GM12878 (cell line): ENCODE measurements around the gene CACHD1. TPM values are rescaled to one million over a fixed set of nuclear protein-coding genes. Genes with fewer than 3 reads are reported as not detected.

ENCODE experiments used
- ATAC-seq: fragments of 200-7000 bp; cut with Tn5 transposase; 3 replicates; pipeline ENCODE4 v1.9.1; 2020; ENCODE audit warnings: mild to moderate bottlenecking, moderate library complexity
- BruUV-seq: library from RNA; stranded (reverse); fragments of 400-500 nt; replicated peaks from 2 replicates; lab custom pipeline; 2021; lab: Mats Ljungman, UMichigan
- CTCF ChIA-PET: fragments of 300-600 bp; sonication (Branson Sonifier 250); formaldehyde crosslinking; extraction: SDS; loops from one replicate; lab custom pipeline; 2021; ENCODE audit warnings: inconsistent platforms; lab: Yijun Ruan, JAX
- POLR2A ChIA-PET: fragments of 350-600 bp; formaldehyde crosslinking; extraction: SDS; loops from one replicate; lab custom pipeline; 2021; ENCODE audit warnings: inconsistent platforms; lab: Charles Lee
- RAD21 ChIA-PET: fragments of 300-600 bp; sonication (Branson Sonifier 250); formaldehyde crosslinking; loops from one replicate; lab custom pipeline; 2023; ENCODE audit warnings: antibody characterized with exemption; ENCODE audit not compliant: unreplicated experiment; lab: Charles Lee
- SMC1A ChIA-PET: fragments of 300-600 bp; sonication (Branson Sonifier 250); formaldehyde crosslinking; loops from one replicate; lab custom pipeline; 2023; ENCODE audit not compliant: unreplicated experiment, uncharacterized antibody; lab: Charles Lee
- DNase-seq: peaks from one replicate; pipeline ENCODE4 v3.0.0-alpha.2; 2011; ENCODE audit warnings: low read depth, low spot score
- FAIRE-seq: peaks from 3 replicates; lab custom pipeline; 2011; peaks lifted over from hg19 to GRCh38; lab: Jason Lieb, UNC
- H2AFZ ChIP-seq: 2 replicates; pipeline ENCODE4 v1.6.0; 2011; ENCODE audit warnings: low read depth, low read length, control low read depth; ENCODE audit not compliant: control insufficient read depth
- H3K27ac ChIP-seq: 2 replicates; pipeline ENCODE4 v1.5.1; 2011; ENCODE audit warnings: control low read depth; ENCODE audit not compliant: control insufficient read depth, insufficient read depth
- H3K27me3 ChIP-seq, 2 experiments: replicated peaks in 1 of 2; 2 replicates each; pipeline versions ENCODE4 v1.6.0 to v1.6.1; 2011; ENCODE audit warnings: low read length in 1 of 2; ENCODE audit not compliant: control insufficient read depth in 2 of 2, insufficient read depth in 2 of 2
- H3K36me3 ChIP-seq, 2 experiments: 2 replicates each; pipeline ENCODE4 v1.5.1; 2011; ENCODE audit warnings: low read length in 1 of 2; ENCODE audit not compliant: control insufficient read depth in 2 of 2, insufficient read depth in 2 of 2
- H3K4me1 ChIP-seq: 2 replicates; pipeline ENCODE4 v1.6.1; 2011; ENCODE audit warnings: mild to moderate bottlenecking, low read length, moderate library complexity, mixed read lengths; ENCODE audit not compliant: control insufficient read depth, insufficient read depth
- H3K4me2 ChIP-seq: 2 replicates; pipeline ENCODE4 v1.6.0; 2011; ENCODE audit warnings: control low read depth; ENCODE audit not compliant: control insufficient read depth, insufficient read depth
- H3K4me3 ChIP-seq: fragments of 200-600 bp; sonication (generic); 2 replicates; pipeline ENCODE4 v1.5.1; 2016
- H3K79me2 ChIP-seq: 2 replicates; pipeline ENCODE4 v1.6.0; 2011; ENCODE audit warnings: low read length; ENCODE audit not compliant: control insufficient read depth, insufficient read depth
- H3K9ac ChIP-seq: 2 replicates; pipeline ENCODE4 v1.8.0; 2011; ENCODE audit warnings: low read length, control low read depth, mixed read lengths; ENCODE audit not compliant: control insufficient read depth, insufficient read depth
- H3K9me3 ChIP-seq: replicated peaks from 3 replicates; pipeline ENCODE4 v1.5.1; 2011; ENCODE audit warnings: mild to moderate bottlenecking, low read length; ENCODE audit not compliant: control insufficient read depth, insufficient read depth
- H4K20me1 ChIP-seq: 2 replicates; pipeline ENCODE4 v1.6.0; 2011; ENCODE audit not compliant: control insufficient read depth, insufficient read depth
- BMI1 ChIP-seq: fragments of 450-650 bp; IDR thresholded peaks from 2 replicates; pipeline ENCODE4 v1.6.1; 2016; ENCODE audit warnings: mild to moderate bottlenecking, moderate library complexity, borderline replicate concordance
- BRCA1 ChIP-seq: IDR thresholded peaks from 2 replicates; pipeline ENCODE4 v1.6.1; 2011; ENCODE audit warnings: low read depth, low read length, improper control_type of control experiment
- EED ChIP-seq: sonication (generic); IDR thresholded peaks from 2 replicates; pipeline ENCODE4 v1.6.1; 2016; ENCODE audit warnings: antibody characterized with exemption, low read depth
- ESRRA ChIP-seq: IDR thresholded peaks from 2 replicates; pipeline ENCODE4 v1.6.1; 2012; ENCODE audit warnings: mild to moderate bottlenecking, low read length, improper control_type of control experiment
- ETV6 ChIP-seq, 2 experiments: fragments of 450-650 bp in 1 of 2; IDR thresholded peaks in 1 of 2; conservative IDR thresholded peaks in 1 of 2; 2 replicates each; pipeline ENCODE4 v1.6.1; 2014; ENCODE audit warnings: antibody characterized with exemption in 1 of 2, borderline replicate concordance in 1 of 2, low read depth in 1 of 2, mild to moderate bottlenecking in 1 of 2, moderate library complexity in 1 of 2
- FOXK2 ChIP-seq: fragments of 450-650 bp; IDR thresholded peaks from 2 replicates; pipeline ENCODE4 v1.6.1; 2017; ENCODE audit warnings: mild to moderate bottlenecking, moderate library complexity
- GABPA ChIP-seq: IDR thresholded peaks from 2 replicates; pipeline ENCODE4 v1.6.1; 2014; ENCODE audit warnings: antibody characterized with exemption, low read depth, mild to moderate bottlenecking, inconsistent platforms
- HSF1 ChIP-seq: fragments of 150-350 bp; IDR thresholded peaks from 2 replicates; pipeline ENCODE4 v1.6.1; 2014; ENCODE audit warnings: mild to moderate bottlenecking, low read depth, low read length
- JUNB ChIP-seq: IDR thresholded peaks from 2 replicates; pipeline ENCODE4 v1.6.1; 2016; ENCODE audit warnings: antibody characterized with exemption, mild to moderate bottlenecking
- NR2C2 ChIP-seq: IDR thresholded peaks from 2 replicates; pipeline ENCODE4 v1.6.1; 2011; ENCODE audit warnings: borderline replicate concordance, low read depth; ENCODE audit not compliant: control insufficient read depth, insufficient read length
- NR2F1 ChIP-seq: fragments of 450-650 bp; conservative IDR thresholded peaks from 2 replicates; pipeline ENCODE4 v1.6.1; 2017; ENCODE audit warnings: mild to moderate bottlenecking
- PKNOX1 ChIP-seq: fragments of 450-650 bp; IDR thresholded peaks from 2 replicates; pipeline ENCODE4 v1.6.1; 2016; ENCODE audit warnings: mild to moderate bottlenecking
- PML ChIP-seq: IDR thresholded peaks from 2 replicates; pipeline ENCODE4 v1.6.1; 2012; ENCODE audit warnings: low read length, inconsistent platforms
- TAF1 ChIP-seq: IDR thresholded peaks from 2 replicates; pipeline ENCODE4 v1.6.1; 2011; ENCODE audit warnings: mild to moderate bottlenecking, low read depth, low read length, borderline replicate concordance
- WGBS: methylation state at CpG from one replicate; pipeline ENCODE4 v1.1.6; 2016; ENCODE audit warnings: low lambda C conversion rate; ENCODE audit not compliant: insufficient replicate concordance, insufficient coverage; ENCODE audit errors: missing lambda C conversion rate; 5-methylcytosine and 5-hydroxymethylcytosine counted together
- in situ Hi-C: fragments of 300-500 bp; cut with MboI; formaldehyde crosslinking; loops from 9 replicates; pipeline ENCODE4 v1.14.3; 2018; ENCODE audit warnings: mixed read lengths
- intact Hi-C: fragments of 100-400 bp; cut with micrococcal nuclease; formaldehyde crosslinking; loops from one replicate; pipeline ENCODE4 v1.14.2; 2022; ENCODE audit not compliant: unreplicated experiment
- polyA plus RNA-seq, 11 experiments: library from polyadenylated mRNA; depleted of rRNA in 4 of 11; unstranded in 6 of 11; stranded (reverse) in 5 of 11; fragments of >200 nt; fragmentation: Nextera tagmentation in 4 of 11; fragmentation: Illumina TruSeq in 1 of 11; extraction: Ambion mirVana in 4 of 11; extraction: Trizol in 1 of 11; gene quantifications; 1 replicate in 1 of 11; 2 replicates in 10 of 11; pipeline versions ENCODE4 v1.2.1 to v1.2.3, GENCODE V29; 2011 to 2016; ENCODE audit warnings: inconsistent platforms in 2 of 11, missing spikeins in 2 of 11, low read depth in 1 of 11
- total RNA-seq, 4 experiments: library from RNA; depleted of rRNA in 3 of 4; stranded (reverse); fragments of >200 nt in 3 of 4; fragmentation: Illumina TruSeq in 1 of 4; extraction: Trizol in 1 of 4; gene quantifications; 2 replicates each; pipeline versions ENCODE4 v1.2.1 to v1.2.3, GENCODE V29; 2013 to 2021
- TF ChIP-seq, protein P1 (sequence below): fragments of 450-650 bp; IDR thresholded peaks from 2 replicates; pipeline ENCODE4 v1.6.1; 2017; ENCODE audit warnings: low read depth, mild to moderate bottlenecking, moderate library complexity
- TF ChIP-seq, protein P2 (sequence below): IDR thresholded peaks from 2 replicates; pipeline ENCODE4 v1.6.1; 2012; ENCODE audit warnings: mild to moderate bottlenecking, low read depth, low read length

The CACHD1 gene
- total and polyA plus RNA-seq, 10 of the 15 experiments (the other 5 are each of a cell fraction or from before 2014, with no cell fraction given) = 0.03 TPM; not detected in 9

DNA sequence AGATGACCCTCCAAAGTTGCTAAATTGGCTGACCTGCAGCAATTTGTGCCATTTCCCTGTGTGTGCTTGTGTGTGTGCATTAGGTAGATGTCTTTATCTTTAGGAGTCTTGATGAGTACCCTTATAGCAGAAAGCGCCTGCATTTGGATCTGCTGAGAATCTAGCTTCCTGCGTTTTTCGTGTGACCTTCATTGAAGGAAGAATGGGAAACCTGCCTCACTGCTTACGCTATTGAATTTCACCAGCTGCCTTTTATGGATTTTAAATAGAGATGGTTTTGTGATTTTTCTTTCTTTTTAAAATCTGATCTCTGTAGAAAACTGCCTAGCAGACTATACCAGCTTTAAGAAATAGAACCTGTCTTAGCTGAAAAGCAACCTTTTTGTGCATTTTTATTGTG is 124.5 kb downstream of the CACHD1 start (continued):
- TF ChIP-seq TAF1 (no peak), BRCA1 (no peak), NR2F1 (no peak), BMI1 (no peak)
- TF ChIP-seq, protein P1, sequence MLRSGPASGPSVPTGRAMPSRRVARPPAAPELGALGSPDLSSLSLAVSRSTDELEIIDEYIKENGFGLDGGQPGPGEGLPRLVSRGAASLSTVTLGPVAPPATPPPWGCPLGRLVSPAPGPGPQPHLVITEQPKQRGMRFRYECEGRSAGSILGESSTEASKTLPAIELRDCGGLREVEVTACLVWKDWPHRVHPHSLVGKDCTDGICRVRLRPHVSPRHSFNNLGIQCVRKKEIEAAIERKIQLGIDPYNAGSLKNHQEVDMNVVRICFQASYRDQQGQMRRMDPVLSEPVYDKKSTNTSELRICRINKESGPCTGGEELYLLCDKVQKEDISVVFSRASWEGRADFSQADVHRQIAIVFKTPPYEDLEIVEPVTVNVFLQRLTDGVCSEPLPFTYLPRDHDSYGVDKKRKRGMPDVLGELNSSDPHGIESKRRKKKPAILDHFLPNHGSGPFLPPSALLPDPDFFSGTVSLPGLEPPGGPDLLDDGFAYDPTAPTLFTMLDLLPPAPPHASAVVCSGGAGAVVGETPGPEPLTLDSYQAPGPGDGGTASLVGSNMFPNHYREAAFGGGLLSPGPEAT = no peak

- Histone ChIP-seq H3K9ac (no peak overlapping the region), H3K27me3 (no peaks in the 10 kb centered on the region; a peak in 1 of 4 replicates), H3K4me2 (no peak overlapping the region), H3K4me3 (no peak overlapping the region), H4K20me1 (no peaks in the 10 kb centered on the region), H3K79me2 (no peaks in the 10 kb centered on the region), H3K27ac (no peak overlapping the region), H2AFZ (no peak overlapping the region), H3K4me1 (no peaks in the 10 kb centered on the region), H3K9me3 (no peaks in the 10 kb centered on the region), H3K36me3 (no peaks in the 10 kb centered on the region)
- intact Hi-C loops = no loop called here
- ChIA-PET SMC1A (no interaction called here), POLR2A (no interaction called here), RAD21 (no interaction called here), CTCF (no interaction called here)
- in situ Hi-C loops = no loop called here
- ATAC-seq (no peak), FAIRE-seq (no peak), DNase-seq (no peak)
- 35% methylated on average over 5 of the region's 5 CpGs for WGBS
- no TSS peak for BruUV-seq
- no peak for TF ChIP-seq ETV6 (conservative IDR thresholded peaks at IDR 0.05 in 1 of 2, IDR thresholded peaks at IDR 0.05 in 1 of 2; ENCODE audit: borderline replicate concordance in 1 of 2, low read depth in 1 of 2)
- no peak for TF ChIP-seq GABPA
- TF ChIP-seq PKNOX1 = no peak
- TF ChIP-seq EED = no peak
- TF ChIP-seq, protein P2, sequence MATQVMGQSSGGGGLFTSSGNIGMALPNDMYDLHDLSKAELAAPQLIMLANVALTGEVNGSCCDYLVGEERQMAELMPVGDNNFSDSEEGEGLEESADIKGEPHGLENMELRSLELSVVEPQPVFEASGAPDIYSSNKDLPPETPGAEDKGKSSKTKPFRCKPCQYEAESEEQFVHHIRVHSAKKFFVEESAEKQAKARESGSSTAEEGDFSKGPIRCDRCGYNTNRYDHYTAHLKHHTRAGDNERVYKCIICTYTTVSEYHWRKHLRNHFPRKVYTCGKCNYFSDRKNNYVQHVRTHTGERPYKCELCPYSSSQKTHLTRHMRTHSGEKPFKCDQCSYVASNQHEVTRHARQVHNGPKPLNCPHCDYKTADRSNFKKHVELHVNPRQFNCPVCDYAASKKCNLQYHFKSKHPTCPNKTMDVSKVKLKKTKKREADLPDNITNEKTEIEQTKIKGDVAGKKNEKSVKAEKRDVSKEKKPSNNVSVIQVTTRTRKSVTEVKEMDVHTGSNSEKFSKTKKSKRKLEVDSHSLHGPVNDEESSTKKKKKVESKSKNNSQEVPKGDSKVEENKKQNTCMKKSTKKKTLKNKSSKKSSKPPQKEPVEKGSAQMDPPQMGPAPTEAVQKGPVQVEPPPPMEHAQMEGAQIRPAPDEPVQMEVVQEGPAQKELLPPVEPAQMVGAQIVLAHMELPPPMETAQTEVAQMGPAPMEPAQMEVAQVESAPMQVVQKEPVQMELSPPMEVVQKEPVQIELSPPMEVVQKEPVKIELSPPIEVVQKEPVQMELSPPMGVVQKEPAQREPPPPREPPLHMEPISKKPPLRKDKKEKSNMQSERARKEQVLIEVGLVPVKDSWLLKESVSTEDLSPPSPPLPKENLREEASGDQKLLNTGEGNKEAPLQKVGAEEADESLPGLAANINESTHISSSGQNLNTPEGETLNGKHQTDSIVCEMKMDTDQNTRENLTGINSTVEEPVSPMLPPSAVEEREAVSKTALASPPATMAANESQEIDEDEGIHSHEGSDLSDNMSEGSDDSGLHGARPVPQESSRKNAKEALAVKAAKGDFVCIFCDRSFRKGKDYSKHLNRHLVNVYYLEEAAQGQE = no peak
- TF ChIP-seq HSF1 = no peak
- TF ChIP-seq ESRRA = no peak
- TF ChIP-seq JUNB = no peak
- TF ChIP-seq PML = no peak
- no peak for TF ChIP-seq FOXK2
- no peak for TF ChIP-seq NR2C2
These were observed 126.1 kb downstream of the CACHD1 start for GRCh38 chr1:64595871-64596515.
